ENCODE data around the gene EIF3B. TPM values are rescaled to one million over a fixed set of nuclear protein-coding genes. Genes with fewer than 3 reads are reported as not detected.

Gene EIF3B
- total and polyA plus RNA-seq, 9 of the 15 experiments (the other 6 are each of a cell fraction or from before 2014, with no cell fraction given) = 25.9 to 494 (median 357) TPM

DNA sequence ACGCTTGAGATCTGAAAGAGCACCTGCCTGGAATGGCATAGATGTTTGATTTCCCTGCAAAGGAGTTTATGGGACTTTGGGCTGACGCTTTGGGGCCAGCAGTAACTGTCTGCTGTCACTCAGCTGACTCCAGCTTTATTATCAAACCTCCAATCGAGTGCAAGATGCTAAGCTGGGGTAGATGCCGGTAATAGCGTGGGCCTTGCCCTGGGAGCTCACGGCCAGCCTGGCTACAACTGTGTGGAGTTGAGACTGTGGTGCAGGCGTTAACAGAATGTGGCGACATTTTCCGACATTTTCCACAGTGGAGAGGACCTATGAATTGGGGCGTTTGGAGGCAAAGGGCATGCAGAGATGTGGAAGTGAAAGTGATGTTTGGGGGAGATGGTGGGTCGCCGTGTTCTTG lies 50.1 kb downstream of the EIF3B start:
- H3K79me2 ChIP-seq (ENCODE audit: control insufficient read depth, insufficient read depth, low read length) = peaks cover 36% of the 10 kb centered on the region
- ATAC-seq = peak; percentile 6
- ChIA-PET CTCF (ENCODE audit: low intra/inter-chr PET ratio) (no interaction called here), POLR2A (interaction anchor here (0.6 to 1.2 kb wide), 3 partner anchors 9 to 38 kb away, joined by 3 to 4 read pairs (median 4); no protein-coding TSS in a partner anchor)
- in situ Hi-C loops (cut with MboI) = no loop called here
- H3K27me3 ChIP-seq (ENCODE audit: control insufficient read depth in 2 of 2, insufficient read depth in 2 of 2, low read length in 2 of 2) = no peaks in the 10 kb centered on the region
- H3K9ac ChIP-seq (ENCODE audit: insufficient read depth in 1 of 2, low read depth in 2 of 2, low read length in 2 of 2) = peak overlapping the region; percentile 65 to 94; a peak in 3 of 4 replicates
- peak overlapping the region; percentile 80 for H3K4me3 ChIP-seq
- 34% methylated on average over 12 of the region's 12 CpGs for WGBS (ENCODE audit: insufficient coverage, low coverage, missing lambda C conversion rate)
- BruUV-seq (replicated peaks) = no TSS peak
- no peak overlapping the region for H2AFZ ChIP-seq (ENCODE audit: low read depth, low read length)
- no peaks in the 10 kb centered on the region; the same call in 2 of the 3 replicates for H3K36me3 ChIP-seq (ENCODE audit: control insufficient read depth, insufficient read depth, low read length)
- peak in 2 of 4 experiments; percentile 35 to 56 for DNase-seq (ENCODE audit: extremely low read depth in 1 of 4, low spot score in 3 of 4)
- intact Hi-C loops (cut with micrococcal nuclease) = loop anchor here (5.0 kb wide), 1 partner anchor 382 kb away; no protein-coding TSS in a partner anchor
- FAIRE-seq = peak; percentile 61
- peak overlapping the region; percentile 62; the same call in 1 of the 3 replicates for H3K27ac ChIP-seq (ENCODE audit: extremely low read depth, low read depth, low read length)
- H3K4me2 ChIP-seq (ENCODE audit: insufficient read depth, low read length) = peak overlapping the region; percentile 83
- H3K9me3 ChIP-seq (replicated peaks; ENCODE audit: control insufficient read depth, insufficient read depth, low read depth, low read length) = no peaks in the 10 kb centered on the region
- H3K9me1 ChIP-seq (ENCODE audit: control insufficient read depth, insufficient read depth, low read length) = no peaks in the 10 kb centered on the region
- peaks cover 53 to 57% of the 10 kb centered on the region in 2 experiments for H3K4me1 ChIP-seq (replicated peaks in 1 of 2; ENCODE audit: control insufficient read depth in 2 of 2, insufficient read depth in 2 of 2, low read length in 2 of 2)
- no peaks in the 10 kb centered on the region for H4K20me1 ChIP-seq (replicated peaks; ENCODE audit: control insufficient read depth, insufficient read depth, low read length)
- TF ChIP-seq HNRNPH1 (optimal IDR thresholded peaks at IDR 0.05; ENCODE audit: low read depth, low read length) (no peak), MECOM (CRISPR knock-in tag; IDR thresholded peaks at IDR 0.05) (no peak), MEIS2 (IDR thresholded peaks at IDR 0.05; ENCODE audit: partially characterized antibody) (peak; percentile 43), KDM1A (IDR thresholded peaks at IDR 0.05) (no peak), HDGF (IDR thresholded peaks at IDR 0.05) (peak; percentile 33; the same call in 1 of the 2 replicates), RBM39 (optimal IDR thresholded peaks at IDR 0.05; ENCODE audit: low read depth, low read length) (no peak), L3MBTL2 (IDR thresholded peaks at IDR 0.05) (0 out of 2 replicates have a peak, but pooled peaks have one; percentile 13), RHOXF2B (CRISPR knock-in tag; conservative IDR thresholded peaks at IDR 0.05) (no peak)
- TF ChIP-seq, protein P1, sequence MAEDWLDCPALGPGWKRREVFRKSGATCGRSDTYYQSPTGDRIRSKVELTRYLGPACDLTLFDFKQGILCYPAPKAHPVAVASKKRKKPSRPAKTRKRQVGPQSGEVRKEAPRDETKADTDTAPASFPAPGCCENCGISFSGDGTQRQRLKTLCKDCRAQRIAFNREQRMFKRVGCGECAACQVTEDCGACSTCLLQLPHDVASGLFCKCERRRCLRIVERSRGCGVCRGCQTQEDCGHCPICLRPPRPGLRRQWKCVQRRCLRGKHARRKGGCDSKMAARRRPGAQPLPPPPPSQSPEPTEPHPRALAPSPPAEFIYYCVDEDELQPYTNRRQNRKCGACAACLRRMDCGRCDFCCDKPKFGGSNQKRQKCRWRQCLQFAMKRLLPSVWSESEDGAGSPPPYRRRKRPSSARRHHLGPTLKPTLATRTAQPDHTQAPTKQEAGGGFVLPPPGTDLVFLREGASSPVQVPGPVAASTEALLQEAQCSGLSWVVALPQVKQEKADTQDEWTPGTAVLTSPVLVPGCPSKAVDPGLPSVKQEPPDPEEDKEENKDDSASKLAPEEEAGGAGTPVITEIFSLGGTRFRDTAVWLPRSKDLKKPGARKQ (CRISPR knock-in tag; IDR thresholded peaks at IDR 0.05) = peak; percentile 29; the same call in 1 of the 2 replicates
- TF ChIP-seq, protein P2, sequence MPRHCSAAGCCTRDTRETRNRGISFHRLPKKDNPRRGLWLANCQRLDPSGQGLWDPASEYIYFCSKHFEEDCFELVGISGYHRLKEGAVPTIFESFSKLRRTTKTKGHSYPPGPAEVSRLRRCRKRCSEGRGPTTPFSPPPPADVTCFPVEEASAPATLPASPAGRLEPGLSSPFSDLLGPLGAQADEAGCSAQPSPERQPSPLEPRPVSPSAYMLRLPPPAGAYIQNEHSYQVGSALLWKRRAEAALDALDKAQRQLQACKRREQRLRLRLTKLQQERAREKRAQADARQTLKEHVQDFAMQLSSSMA (CRISPR knock-in tag; IDR thresholded peaks at IDR 0.05) = no peak
- TF ChIP-seq, protein P3, sequence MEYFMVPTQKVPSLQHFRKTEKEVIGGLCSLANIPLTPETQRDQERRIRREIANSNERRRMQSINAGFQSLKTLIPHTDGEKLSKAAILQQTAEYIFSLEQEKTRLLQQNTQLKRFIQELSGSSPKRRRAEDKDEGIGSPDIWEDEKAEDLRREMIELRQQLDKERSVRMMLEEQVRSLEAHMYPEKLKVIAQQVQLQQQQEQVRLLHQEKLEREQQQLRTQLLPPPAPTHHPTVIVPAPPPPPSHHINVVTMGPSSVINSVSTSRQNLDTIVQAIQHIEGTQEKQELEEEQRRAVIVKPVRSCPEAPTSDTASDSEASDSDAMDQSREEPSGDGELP (CRISPR knock-in tag; IDR thresholded peaks at IDR 0.05; ENCODE audit: borderline replicate concordance) = peak; percentile 51
- TF ChIP-seq, protein P4, sequence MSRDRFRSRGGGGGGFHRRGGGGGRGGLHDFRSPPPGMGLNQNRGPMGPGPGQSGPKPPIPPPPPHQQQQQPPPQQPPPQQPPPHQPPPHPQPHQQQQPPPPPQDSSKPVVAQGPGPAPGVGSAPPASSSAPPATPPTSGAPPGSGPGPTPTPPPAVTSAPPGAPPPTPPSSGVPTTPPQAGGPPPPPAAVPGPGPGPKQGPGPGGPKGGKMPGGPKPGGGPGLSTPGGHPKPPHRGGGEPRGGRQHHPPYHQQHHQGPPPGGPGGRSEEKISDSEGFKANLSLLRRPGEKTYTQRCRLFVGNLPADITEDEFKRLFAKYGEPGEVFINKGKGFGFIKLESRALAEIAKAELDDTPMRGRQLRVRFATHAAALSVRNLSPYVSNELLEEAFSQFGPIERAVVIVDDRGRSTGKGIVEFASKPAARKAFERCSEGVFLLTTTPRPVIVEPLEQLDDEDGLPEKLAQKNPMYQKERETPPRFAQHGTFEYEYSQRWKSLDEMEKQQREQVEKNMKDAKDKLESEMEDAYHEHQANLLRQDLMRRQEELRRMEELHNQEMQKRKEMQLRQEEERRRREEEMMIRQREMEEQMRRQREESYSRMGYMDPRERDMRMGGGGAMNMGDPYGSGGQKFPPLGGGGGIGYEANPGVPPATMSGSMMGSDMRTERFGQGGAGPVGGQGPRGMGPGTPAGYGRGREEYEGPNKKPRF (IDR thresholded peaks at IDR 0.05; ENCODE audit: low read depth, low read length) = no peak
- TF ChIP-seq, protein P5, sequence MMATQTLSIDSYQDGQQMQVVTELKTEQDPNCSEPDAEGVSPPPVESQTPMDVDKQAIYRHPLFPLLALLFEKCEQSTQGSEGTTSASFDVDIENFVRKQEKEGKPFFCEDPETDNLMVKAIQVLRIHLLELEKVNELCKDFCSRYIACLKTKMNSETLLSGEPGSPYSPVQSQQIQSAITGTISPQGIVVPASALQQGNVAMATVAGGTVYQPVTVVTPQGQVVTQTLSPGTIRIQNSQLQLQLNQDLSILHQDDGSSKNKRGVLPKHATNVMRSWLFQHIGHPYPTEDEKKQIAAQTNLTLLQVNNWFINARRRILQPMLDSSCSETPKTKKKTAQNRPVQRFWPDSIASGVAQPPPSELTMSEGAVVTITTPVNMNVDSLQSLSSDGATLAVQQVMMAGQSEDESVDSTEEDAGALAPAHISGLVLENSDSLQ (IDR thresholded peaks at IDR 0.05) = peak; percentile 89

All from K562 (cell line).